GM12891 (cell line): ENCODE results near the gene ATP5PO.

ENCODE experiments used
- PAX5 ChIP-seq: IDR thresholded peaks from 2 replicates; pipeline ENCODE4 v1.6.1; 2011; ENCODE audit warnings: low read length, moderate library complexity, mild to moderate bottlenecking; ENCODE audit not compliant: insufficient read depth, severe bottlenecking
- POLR2A ChIP-seq: IDR thresholded peaks from 2 replicates; pipeline ENCODE4 v1.6.1; 2011; ENCODE audit warnings: low read depth, low read length, control low read depth
- POLR2AphosphoS5 ChIP-seq: IDR thresholded peaks from 2 replicates; pipeline ENCODE4 v1.6.1; 2011; ENCODE audit warnings: low read depth, low read length, control low read depth
- SPI1 ChIP-seq: IDR thresholded peaks from 2 replicates; pipeline ENCODE4 v1.6.1; 2011; ENCODE audit warnings: low read depth, low read length, control low read depth
- TAF1 ChIP-seq: IDR thresholded peaks from 2 replicates; pipeline ENCODE4 v1.6.1; 2011; ENCODE audit warnings: low read depth, low read length, control low read depth

- TF ChIP-seq POLR2AphosphoS5 (no peak), POLR2A (no peak), TAF1 (no peak), SPI1 (no peak), PAX5 (no peak)
Measured at GRCh38 chr21:33892853-33893252, 22.8 kb downstream of the ATP5PO start.
